K562 (cell line): ENCODE data around the gene PGA3. TPM values are rescaled to one million over a fixed set of nuclear protein-coding genes. Genes with fewer than 3 reads are reported as not detected.
A peak's percentile ranks its signal among the peaks of the same experiment; 100 is the strongest.

Experiments
- E2F1 ChIP-seq: sonication (generic); formaldehyde crosslinking; IDR thresholded peaks from 2 replicates; pipeline ENCODE4 v1.8.1; 2023; ENCODE audit warnings: mild to moderate bottlenecking, missing genetic modification reagents, moderate library complexity
- MXD1 ChIP-seq: fragments of 250-450 bp; sonication (Bioruptor Pico); IDR thresholded peaks from 2 replicates; pipeline ENCODE4 v1.8.0; 2021; ENCODE audit warnings: borderline replicate concordance, mild to moderate bottlenecking, moderate library complexity; ENCODE audit not compliant: poor library complexity, severe bottlenecking
- SMARCA4 ChIP-seq: fragments of 450-650 bp; IDR thresholded peaks from 2 replicates; pipeline ENCODE4 v1.6.1; 2016
- SMARCC2 ChIP-seq: fragments of 450-650 bp; IDR thresholded peaks from 2 replicates; pipeline ENCODE4 v1.6.1; 2017; ENCODE audit warnings: antibody characterized with exemption, moderate library complexity, mild to moderate bottlenecking, low read depth
- SNIP1 ChIP-seq: fragments of 450-650 bp; IDR thresholded peaks from 2 replicates; pipeline ENCODE4 v1.7.1; 2017; ENCODE audit warnings: low read depth, mild to moderate bottlenecking
- ZBTB1 ChIP-seq: sonication (generic); formaldehyde crosslinking; IDR thresholded peaks from 2 replicates; pipeline ENCODE4 v1.8.1; 2023; ENCODE audit warnings: missing genetic modification reagents, low read depth, mild to moderate bottlenecking, borderline replicate concordance
- polyA plus RNA-seq, 8 experiments: library from polyadenylated mRNA; depleted of rRNA in 4 of 8; stranded (reverse) in 5 of 8; unstranded in 3 of 8; fragments of >200 nt; fragmentation: Nextera tagmentation in 2 of 8; fragmentation: Illumina TruSeq in 1 of 8; extraction: Ambion mirVana in 2 of 8; extraction: Trizol in 1 of 8; gene quantifications; 2 replicates each; pipeline versions ENCODE4 v1.2.1 to v1.2.3, GENCODE V29; 2011 to 2014; ENCODE audit warnings: inconsistent platforms in 1 of 8, missing spikeins in 1 of 8
- total RNA-seq, 7 experiments: library from RNA; depleted of rRNA in 6 of 7; stranded (reverse); fragments of >200 nt in 6 of 7; fragmentation: Illumina TruSeq in 2 of 7; extraction: Trizol in 2 of 7; gene quantifications; 2 replicates each; pipeline versions ENCODE4 v1.2.1 to v1.2.3, GENCODE V29; 2011 to 2021; ENCODE audit warnings: low replicate concordance in 1 of 7

PGA3 gene
- total and polyA plus RNA-seq, 9 of the 15 experiments (the other 6 are each of a cell fraction or from before 2014, with no cell fraction given): 0.15 to 0.18 (median 0.18) TPM; not detected in 6

- TF ChIP-seq SMARCC2 (peak; percentile 79; the same call in 1 of the 2 replicates), ZBTB1 (CRISPR knock-in tag) (no peak), MXD1 (CRISPR knock-in tag) (no peak), E2F1 (CRISPR knock-in tag) (no peak), SMARCA4 (peak; percentile 93), SNIP1 (no peak)
These were observed 39.4 kb upstream of the PGA3 start (continued) for GRCh38 chr11:61163714-61164605.
